Adipocyte (in vitro differentiated cells): ENCODE data around the gene RUNX2.

ENCODE experiments used
- DNase-seq: peaks from one replicate; pipeline ENCODE4 v3.0.0-alpha.2; 2015; ENCODE audit warnings: low read depth
- H3K27me3 ChIP-seq: replicated peaks from 2 replicates; pipeline ENCODE4 v1.7.0; 2013; ENCODE audit warnings: mild to moderate bottlenecking, low read length, moderate library complexity; ENCODE audit not compliant: control insufficient read depth, insufficient read depth
- H3K36me3 ChIP-seq: 2 replicates; pipeline ENCODE4 v1.7.0; 2013; ENCODE audit warnings: low read length, mild to moderate bottlenecking, moderate library complexity; ENCODE audit not compliant: control insufficient read depth, insufficient read depth, severe bottlenecking
- H3K4me1 ChIP-seq: 2 replicates; pipeline ENCODE4 v1.7.0; 2013; ENCODE audit warnings: mild to moderate bottlenecking, low read length, moderate library complexity; ENCODE audit not compliant: control insufficient read depth, insufficient read depth
- H3K4me3 ChIP-seq: 2 replicates; pipeline ENCODE4 v1.7.0; 2013; ENCODE audit warnings: mild to moderate bottlenecking, low read length, moderate library complexity
- H3K9ac ChIP-seq: 2 replicates; pipeline ENCODE4 v1.7.0; 2013; ENCODE audit warnings: mild to moderate bottlenecking, low read length, moderate library complexity
- H3K9me3 ChIP-seq: 2 replicates; pipeline ENCODE4 v1.7.0; 2013; ENCODE audit warnings: mild to moderate bottlenecking, low read length, moderate library complexity; ENCODE audit not compliant: control insufficient read depth

Gene RUNX2

DNA sequence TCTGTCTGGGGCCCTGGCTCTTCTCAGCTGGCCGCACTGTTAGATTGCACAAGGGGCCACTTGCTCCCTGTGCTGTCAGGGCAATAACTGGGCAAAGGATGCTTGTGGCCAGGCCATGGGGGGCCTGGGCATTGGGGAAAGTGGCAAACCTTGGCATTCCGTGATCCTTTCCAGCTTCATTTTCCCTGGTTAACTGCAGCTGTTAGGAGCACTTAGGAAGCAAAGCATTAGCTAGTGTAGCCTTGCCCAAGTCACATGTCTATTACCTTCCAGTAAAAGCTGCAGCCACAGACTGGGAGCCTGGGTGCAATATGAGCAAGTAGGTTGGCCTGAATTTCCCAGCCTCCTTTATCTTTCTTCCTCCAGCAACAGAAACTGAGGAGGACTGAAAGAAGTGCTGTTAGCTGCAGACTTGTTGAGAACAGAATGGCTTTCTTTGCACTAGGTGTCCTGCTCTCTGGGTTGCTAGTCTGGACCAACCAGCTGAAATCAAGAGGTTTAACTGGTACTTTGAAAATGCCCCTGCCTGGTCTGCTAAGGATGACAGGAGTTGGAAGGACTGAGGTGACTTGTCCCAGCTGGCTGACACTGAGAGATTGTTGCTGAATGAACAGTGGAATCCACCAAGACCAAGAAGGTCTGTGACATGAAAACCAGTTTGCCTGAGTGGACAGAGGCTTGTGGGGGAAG lies 361.9 kb downstream of the RUNX2 start:
- Histone ChIP-seq H3K9me3 (no peaks in the 10 kb centered on the region), H3K27me3 (no peaks in the 10 kb centered on the region), H3K9ac (no peak overlapping the region), H3K4me3 (no peak overlapping the region), H3K36me3 (no peaks in the 10 kb centered on the region), H3K4me1 (no peaks in the 10 kb centered on the region)
- DNase-seq: no peak

- Histone ChIP-seq H3K4me1 (no peaks in the 10 kb centered on the region), H3K9me3 (no peaks in the 10 kb centered on the region), H3K4me3 (no peak overlapping the region), H3K36me3 (no peaks in the 10 kb centered on the region), H3K27me3 (no peaks in the 10 kb centered on the region), H3K9ac (no peak overlapping the region)
- no peak for DNase-seq
Measured at GRCh38 chr6:45690846-45691245, 362.7 kb downstream of the RUNX2 start.

DNA sequence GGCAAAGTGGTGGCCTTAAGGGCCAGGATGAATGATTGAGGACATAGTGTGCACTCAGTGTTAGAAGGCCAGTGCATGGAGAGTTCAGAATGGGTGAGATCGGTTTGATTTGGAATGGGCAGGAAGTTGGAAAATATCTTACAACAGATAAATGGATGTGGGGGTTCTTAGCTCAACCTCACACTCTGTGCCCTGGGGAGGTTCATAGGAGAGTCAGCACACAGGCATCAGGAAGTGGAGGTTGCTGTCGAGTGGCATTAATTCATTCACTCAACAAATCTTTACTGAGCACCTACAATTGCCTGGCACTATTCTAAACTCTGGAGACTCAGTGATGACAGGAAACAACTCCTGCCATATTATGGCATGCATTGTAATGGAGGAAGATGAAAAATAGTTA lies 363.3 kb downstream of the RUNX2 start:
- H3K36me3 ChIP-seq: no peaks in the 10 kb centered on the region
- H3K9me3 ChIP-seq: no peaks in the 10 kb centered on the region
- no peak for DNase-seq
- no peak overlapping the region for H3K9ac ChIP-seq
- H3K27me3 ChIP-seq: no peaks in the 10 kb centered on the region
- no peak overlapping the region for H3K4me3 ChIP-seq
- no peaks in the 10 kb centered on the region for H3K4me1 ChIP-seq

- Histone ChIP-seq H3K9ac (no peak overlapping the region), H3K4me1 (no peaks in the 10 kb centered on the region), H3K4me3 (no peak overlapping the region), H3K27me3 (no peaks in the 10 kb centered on the region), H3K9me3 (no peaks in the 10 kb centered on the region), H3K36me3 (no peaks in the 10 kb centered on the region)
- no peak for DNase-seq
Measured at GRCh38 chr6:45692021-45692420, 363.9 kb downstream of the RUNX2 start.

DNA sequence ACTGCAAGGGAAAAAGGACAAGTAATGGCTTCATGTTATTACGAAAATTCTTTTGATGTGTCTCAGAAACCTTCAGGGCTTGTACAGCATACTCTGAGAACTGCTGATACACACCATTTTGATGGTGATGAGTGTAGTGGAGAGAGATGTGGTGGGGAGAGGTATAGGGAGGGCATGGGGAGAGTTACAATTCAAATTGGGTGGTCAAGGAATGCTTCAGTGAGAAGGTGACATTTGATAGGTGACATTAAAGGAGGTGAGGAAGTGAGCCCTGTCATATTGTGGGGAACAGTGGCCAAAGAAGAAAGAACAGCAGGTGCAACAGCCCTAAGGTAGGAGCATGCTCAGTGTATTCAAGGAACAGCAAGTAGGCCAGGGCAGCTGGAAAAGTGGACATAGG lies 368.6 kb downstream of the RUNX2 start:
- Histone ChIP-seq H3K4me3 (no peak overlapping the region), H3K36me3 (no peaks in the 10 kb centered on the region), H3K27me3 (no peaks in the 10 kb centered on the region), H3K9ac (no peak overlapping the region), H3K4me1 (peaks cover 8% of the 10 kb centered on the region), H3K9me3 (no peaks in the 10 kb centered on the region)
- DNase-seq: no peak

DNA sequence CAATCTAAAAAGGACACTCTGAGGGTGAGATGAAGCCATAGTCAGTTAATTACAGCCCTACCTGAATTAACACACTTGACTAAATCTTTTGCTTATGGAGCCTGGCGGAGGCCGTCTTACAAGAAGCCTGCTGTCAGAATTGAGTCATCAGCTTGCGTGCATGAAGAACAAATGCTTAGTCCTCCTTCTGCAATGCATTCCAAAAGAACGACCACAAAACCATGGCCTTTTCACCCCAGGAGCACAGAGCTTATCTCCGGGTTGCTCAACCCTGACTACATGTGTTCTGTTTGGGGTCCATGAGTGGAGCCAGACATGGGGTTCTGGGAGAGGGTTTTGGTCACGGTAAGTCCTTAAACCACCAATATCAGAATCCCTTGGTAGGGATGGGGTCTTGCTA lies 369.5 kb downstream of the RUNX2 start:
- Histone ChIP-seq H3K9ac (no peak overlapping the region), H3K4me1 (peaks cover 8% of the 10 kb centered on the region), H3K4me3 (no peak overlapping the region), H3K36me3 (no peaks in the 10 kb centered on the region), H3K27me3 (no peaks in the 10 kb centered on the region), H3K9me3 (no peaks in the 10 kb centered on the region)
- peak; percentile 93 for DNase-seq

DNA sequence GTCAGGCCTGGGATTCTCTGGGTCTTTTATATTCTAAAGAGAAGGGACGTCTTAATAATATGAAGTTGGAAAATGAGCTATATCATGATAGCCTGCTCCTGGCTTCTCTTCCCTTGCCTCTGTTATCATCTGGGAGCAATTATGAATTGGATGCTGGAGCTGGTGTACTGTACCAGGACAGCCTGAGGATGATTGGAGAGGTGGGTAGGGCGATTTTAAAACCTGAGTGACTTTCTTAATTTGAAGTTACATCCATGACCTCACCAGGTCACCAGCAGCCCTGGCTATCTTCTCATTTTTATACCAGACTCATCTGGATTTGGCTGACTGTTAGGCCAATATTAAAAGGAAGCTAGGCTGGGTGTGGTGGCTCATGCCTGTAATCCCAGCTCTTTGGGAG lies 369.9 kb downstream of the RUNX2 start:
- DNase-seq: peak; percentile 82
- no peaks in the 10 kb centered on the region for H3K9me3 ChIP-seq
- H3K4me1 ChIP-seq: peaks cover 8% of the 10 kb centered on the region
- no peaks in the 10 kb centered on the region for H3K27me3 ChIP-seq
- no peak overlapping the region for H3K9ac ChIP-seq
- no peaks in the 10 kb centered on the region for H3K36me3 ChIP-seq
- no peak overlapping the region for H3K4me3 ChIP-seq

- DNase-seq: no peak
- H3K27me3 ChIP-seq: no peaks in the 10 kb centered on the region
- H3K9me3 ChIP-seq: no peaks in the 10 kb centered on the region
- no peak overlapping the region for H3K4me3 ChIP-seq
- H3K4me1 ChIP-seq: peaks cover 8% of the 10 kb centered on the region
- no peak overlapping the region for H3K9ac ChIP-seq
- H3K36me3 ChIP-seq: no peaks in the 10 kb centered on the region
Measured at GRCh38 chr6:45699663-45700062, 371.5 kb downstream of the RUNX2 start.

GRCh38 chr6:45702849-45703739 lies 375.0 kb downstream of the RUNX2 start:
- Histone ChIP-seq H3K4me3 (no peak overlapping the region), H3K9me3 (no peaks in the 10 kb centered on the region), H3K27me3 (no peaks in the 10 kb centered on the region), H3K9ac (no peak overlapping the region), H3K36me3 (no peaks in the 10 kb centered on the region), H3K4me1 (no peaks in the 10 kb centered on the region)
- peak; percentile 64 for DNase-seq

DNA sequence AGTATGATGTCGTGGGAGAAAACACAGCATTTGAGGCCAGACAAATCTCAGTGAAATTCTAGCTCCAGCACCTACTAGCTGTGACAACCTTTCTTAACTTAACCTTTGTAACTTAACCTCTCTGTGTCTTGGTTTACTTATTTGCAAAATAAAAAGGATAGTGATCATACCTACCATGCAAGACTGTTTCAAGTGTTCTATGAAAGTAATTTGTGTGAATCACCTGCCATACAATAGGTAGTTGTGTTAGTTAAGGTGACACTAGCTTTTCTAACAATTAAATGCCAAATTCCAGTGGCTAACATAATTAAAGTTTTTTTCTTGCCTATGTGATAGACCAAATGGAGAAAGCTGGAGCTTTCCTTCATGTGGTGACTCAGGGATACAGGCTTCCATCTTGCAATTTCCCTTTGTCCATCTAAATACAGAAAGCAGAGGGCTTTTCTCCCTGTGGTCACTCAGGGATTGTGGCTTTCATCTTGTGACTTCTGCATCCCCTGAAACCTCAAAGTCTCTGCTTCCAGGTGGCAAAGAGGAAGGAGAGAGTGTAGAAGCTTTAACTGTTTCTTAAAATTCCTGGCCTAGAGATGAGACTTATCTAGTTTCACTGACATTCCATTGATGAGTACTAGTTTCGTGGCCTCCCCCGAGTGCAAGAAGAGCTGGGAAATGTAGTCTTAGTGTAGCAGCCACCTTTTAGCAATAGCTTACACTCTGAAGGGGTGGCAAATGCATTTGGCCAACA lies 376.1 kb downstream of the RUNX2 start:
- Histone ChIP-seq H3K27me3 (no peaks in the 10 kb centered on the region), H3K36me3 (no peaks in the 10 kb centered on the region), H3K4me3 (no peak overlapping the region), H3K4me1 (no peaks in the 10 kb centered on the region), H3K9me3 (no peaks in the 10 kb centered on the region), H3K9ac (no peak overlapping the region)
- DNase-seq: no peak

DNA sequence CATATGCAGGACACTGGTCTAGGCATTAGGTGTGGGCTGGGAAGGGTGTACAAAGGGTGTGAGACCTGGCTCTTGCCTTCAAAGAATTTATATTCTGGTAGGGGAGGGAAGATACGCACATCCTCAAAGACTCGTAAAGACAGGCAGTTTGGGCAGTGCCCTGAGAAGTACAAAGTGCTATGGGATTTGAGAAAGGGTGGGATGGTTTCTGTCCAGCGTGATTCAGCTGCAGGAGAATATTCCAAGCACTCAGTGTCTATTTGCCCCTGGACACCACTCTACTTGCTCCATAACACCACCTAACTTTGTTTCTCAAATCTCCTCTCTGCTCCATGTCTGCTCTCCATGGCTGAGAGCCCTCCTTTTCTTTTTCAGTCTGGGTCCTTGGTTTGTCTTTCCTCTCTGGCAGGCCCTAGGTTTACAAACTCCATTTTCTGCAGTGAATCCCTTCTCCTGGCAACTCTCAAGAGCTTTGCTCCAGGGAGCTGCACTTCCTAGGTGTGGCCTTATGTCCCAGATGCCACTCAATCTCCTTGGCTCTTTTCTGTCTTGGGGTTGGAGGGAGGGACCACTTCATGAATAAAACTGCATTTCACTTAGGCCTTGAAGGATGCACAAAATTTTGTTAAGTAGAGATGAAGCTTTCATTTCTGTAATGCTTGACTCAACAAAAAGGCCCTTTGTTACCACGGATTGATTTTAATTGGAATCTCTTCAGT lies 377.2 kb downstream of the RUNX2 start:
- Histone ChIP-seq H3K9me3 (no peaks in the 10 kb centered on the region), H3K27me3 (no peaks in the 10 kb centered on the region), H3K36me3 (no peaks in the 10 kb centered on the region), H3K4me3 (no peak overlapping the region), H3K4me1 (peaks cover 5% of the 10 kb centered on the region), H3K9ac (no peak overlapping the region)
- no peak for DNase-seq
